A673 (cell line): ENCODE data around the gene ADGRD1.

Experiments
- CTCF ChIP-seq: fragments of 300-800, 200-600 bp; sonication (generic); conservative IDR thresholded peaks from 2 replicates; pipeline ENCODE4 v1.5.1; 2017; ENCODE audit warnings: low read depth, mild to moderate bottlenecking, antibody characterized with exemption, low read length, moderate library complexity, mixed read lengths
- EZH2 ChIP-seq: fragments of 200-600 bp; sonication (generic); IDR thresholded peaks from 2 replicates; pipeline ENCODE4 v1.6.1; 2017; ENCODE audit warnings: borderline replicate concordance, low read depth, mild to moderate bottlenecking, mixed read lengths, antibody characterized with exemption, low read length; ENCODE audit not compliant: poor library complexity, severe bottlenecking

DNA sequence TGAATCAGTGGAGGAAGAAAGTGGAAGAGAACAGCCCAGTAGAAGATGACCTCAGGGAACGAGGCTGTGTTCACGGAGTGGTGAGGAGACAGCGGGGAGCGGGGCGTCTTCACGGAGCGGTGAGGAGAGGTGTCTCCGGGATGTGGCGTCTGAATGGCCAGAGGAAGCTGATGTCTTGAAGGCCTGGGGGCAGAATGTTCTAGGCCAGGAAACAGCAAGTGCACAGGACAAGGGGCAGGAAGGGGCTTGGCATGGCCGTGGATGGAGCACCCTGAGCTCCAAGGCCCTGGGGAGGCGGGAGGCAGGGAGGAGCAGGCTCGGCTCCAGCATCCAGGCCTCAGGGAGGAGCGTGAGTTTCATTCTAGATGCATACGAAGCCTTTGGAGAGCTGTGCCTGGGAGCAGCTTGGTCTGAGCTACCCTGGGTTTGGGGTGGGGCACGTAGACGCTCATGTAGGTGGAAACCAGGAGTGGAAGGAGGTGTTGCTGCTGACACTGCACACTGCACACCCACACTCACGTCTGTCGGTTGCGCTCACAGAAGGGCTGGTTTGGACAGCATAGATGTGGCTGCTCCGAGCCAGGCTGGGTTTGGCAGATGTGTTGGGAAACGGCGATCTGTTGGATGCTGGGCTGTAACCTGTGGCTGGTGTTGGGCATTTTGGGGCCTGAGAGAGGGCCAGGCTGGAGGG is 131.6 kb downstream of the ADGRD1 start:
- no peak for TF ChIP-seq EZH2
- TF ChIP-seq CTCF = no peak
